Measurements from ENCODE around the gene TCERG1L.

The TCERG1L gene

GRCh38 chr10:131282961-131283360 is 28.6 kb downstream of the TCERG1L start:
- Histone ChIP-seq H3K9ac (ENCODE audit: low read length in 2 of 2) (no peak overlapping the region), H3K9me3 (ENCODE audit: control insufficient read depth in 2 of 2, low read length in 2 of 2) (peaks cover 0 to 3% of the 10 kb centered on the region in 2 donors), H3K36me3 (ENCODE audit: control insufficient read depth in 2 of 2, insufficient read depth in 2 of 2, low read length in 2 of 2) (no peaks in the 10 kb centered on the region), H3K4me1 (ENCODE audit: control insufficient read depth, insufficient read depth, low read length) (no peaks in the 10 kb centered on the region), H3K4me3 (ENCODE audit: low read length in 2 of 2) (no peak overlapping the region), H3K27me3 (ENCODE audit: control insufficient read depth in 1 of 2, insufficient read depth in 2 of 2, low read length in 2 of 2) (peaks cover 0 to 4% of the 10 kb centered on the region in 2 donors), H3K27ac (ENCODE audit: low read length) (no peak overlapping the region)

- Histone ChIP-seq H3K27ac (ENCODE audit: low read length) (no peak overlapping the region), H3K36me3 (ENCODE audit: control insufficient read depth in 2 of 2, insufficient read depth in 2 of 2, low read length in 2 of 2) (no peaks in the 10 kb centered on the region), H3K9ac (ENCODE audit: low read length in 2 of 2) (no peak overlapping the region), H3K27me3 (ENCODE audit: control insufficient read depth in 1 of 2, insufficient read depth in 2 of 2, low read length in 2 of 2) (peaks cover 0 to 4% of the 10 kb centered on the region in 2 donors), H3K4me3 (ENCODE audit: low read length in 2 of 2) (no peak overlapping the region), H3K9me3 (ENCODE audit: control insufficient read depth in 2 of 2, low read length in 2 of 2) (peaks cover 2 to 3% of the 10 kb centered on the region in 2 donors), H3K4me1 (ENCODE audit: control insufficient read depth, insufficient read depth, low read length) (no peaks in the 10 kb centered on the region)
Measured at GRCh38 chr10:131280101-131280500, 31.4 kb downstream of the TCERG1L start.

- Histone ChIP-seq H3K27ac (ENCODE audit: low read length) (no peak overlapping the region), H3K4me1 (ENCODE audit: control insufficient read depth, insufficient read depth, low read length) (no peaks in the 10 kb centered on the region), H3K27me3 (ENCODE audit: control insufficient read depth in 1 of 2, insufficient read depth in 2 of 2, low read length in 2 of 2) (peaks cover 0 to 4% of the 10 kb centered on the region in 2 donors), H3K4me3 (ENCODE audit: low read length in 2 of 2) (no peak overlapping the region), H3K9ac (ENCODE audit: low read length in 2 of 2) (no peak overlapping the region), H3K9me3 (ENCODE audit: control insufficient read depth in 2 of 2, low read length in 2 of 2) (peaks cover 2 to 3% of the 10 kb centered on the region in 2 donors), H3K36me3 (ENCODE audit: control insufficient read depth in 2 of 2, insufficient read depth in 2 of 2, low read length in 2 of 2) (no peaks in the 10 kb centered on the region)
Measured at GRCh38 chr10:131279516-131279915, 32.0 kb downstream of the TCERG1L start.

DNA sequence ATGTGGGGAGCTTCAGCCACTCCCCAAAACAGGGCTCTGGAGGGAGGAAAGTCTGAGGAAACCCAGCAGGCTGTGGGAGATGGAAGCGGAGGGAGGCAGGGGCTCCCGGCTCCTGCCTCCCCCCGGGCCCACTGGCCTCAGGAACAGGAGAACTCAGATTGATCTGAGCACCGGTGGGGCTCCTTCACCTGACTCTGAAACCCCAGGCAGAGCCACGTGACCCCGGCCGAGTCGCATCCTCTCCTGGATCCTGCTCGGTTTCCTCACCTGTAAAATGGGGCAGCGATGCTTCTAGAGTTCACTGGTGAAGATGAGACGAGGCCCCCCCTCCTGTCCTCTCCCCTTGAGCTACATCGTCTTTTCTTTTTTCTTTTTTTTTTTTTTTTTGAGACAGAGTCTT is 33.6 kb downstream of the TCERG1L start:
- H3K9me3 ChIP-seq (ENCODE audit: control insufficient read depth in 2 of 2, low read length in 2 of 2), result peaks cover 2 to 3% of the 10 kb centered on the region in 2 donors
- peaks cover 0 to 4% of the 10 kb centered on the region in 2 donors for H3K27me3 ChIP-seq (ENCODE audit: control insufficient read depth in 1 of 2, insufficient read depth in 2 of 2, low read length in 2 of 2)
- no peaks in the 10 kb centered on the region for H3K4me1 ChIP-seq (ENCODE audit: control insufficient read depth, insufficient read depth, low read length)
- no peak overlapping the region for H3K9ac ChIP-seq (ENCODE audit: low read length in 2 of 2)
- no peak overlapping the region for H3K27ac ChIP-seq (ENCODE audit: low read length)
- no peak overlapping the region for H3K4me3 ChIP-seq (ENCODE audit: low read length in 2 of 2)
- no peaks in the 10 kb centered on the region for H3K36me3 ChIP-seq (ENCODE audit: control insufficient read depth in 2 of 2, insufficient read depth in 2 of 2, low read length in 2 of 2)

DNA sequence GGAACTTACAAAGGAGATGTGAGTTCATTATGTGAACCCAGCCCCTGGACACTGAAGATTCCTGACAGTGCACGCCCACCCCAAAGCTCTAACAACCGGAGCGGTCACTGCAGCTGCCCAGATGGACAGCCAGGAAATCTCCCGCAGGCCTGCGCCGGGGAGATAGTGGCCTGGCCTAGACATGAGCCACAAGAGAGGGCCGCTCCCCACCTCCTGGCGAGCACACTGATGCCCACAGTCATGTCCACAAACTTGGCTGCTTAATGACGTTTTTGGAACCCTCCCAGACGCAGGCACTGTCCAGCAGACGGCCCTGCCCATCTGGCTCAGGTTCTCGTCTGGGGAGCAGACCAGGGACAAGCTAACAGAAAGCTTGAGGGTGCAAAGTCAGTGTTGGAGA is 34.2 kb downstream of the TCERG1L start:
- Histone ChIP-seq H3K27ac (ENCODE audit: low read length) (no peak overlapping the region), H3K4me1 (ENCODE audit: control insufficient read depth, insufficient read depth, low read length) (no peaks in the 10 kb centered on the region), H3K9me3 (ENCODE audit: control insufficient read depth in 2 of 2, low read length in 2 of 2) (peaks cover 2 to 3% of the 10 kb centered on the region in 2 donors), H3K36me3 (ENCODE audit: control insufficient read depth in 2 of 2, insufficient read depth in 2 of 2, low read length in 2 of 2) (no peaks in the 10 kb centered on the region), H3K9ac (ENCODE audit: low read length in 2 of 2) (no peak overlapping the region), H3K27me3 (ENCODE audit: control insufficient read depth in 1 of 2, insufficient read depth in 2 of 2, low read length in 2 of 2) (peaks cover 0 to 4% of the 10 kb centered on the region in 2 donors), H3K4me3 (ENCODE audit: low read length in 2 of 2) (no peak overlapping the region)

DNA sequence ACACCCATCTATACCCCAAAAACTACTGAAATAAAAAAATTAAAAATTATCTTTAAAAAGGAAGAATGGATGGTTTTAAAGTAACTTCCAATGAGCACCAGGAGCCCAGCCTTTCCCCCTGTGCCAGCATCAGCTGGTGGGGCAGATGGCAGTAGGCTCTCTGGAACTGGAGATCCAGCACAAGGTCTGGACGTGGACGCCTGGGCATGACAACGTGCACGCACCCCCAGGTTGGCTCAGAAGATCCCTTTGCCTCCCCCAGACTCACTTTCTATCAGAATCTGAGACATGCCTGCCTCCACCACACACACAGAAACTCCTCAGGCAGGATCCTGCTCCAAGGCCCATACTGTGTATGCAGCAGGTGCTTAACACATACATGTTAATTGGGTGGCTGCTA is 35.8 kb downstream of the TCERG1L start:
- Histone ChIP-seq H3K4me3 (ENCODE audit: low read length in 2 of 2) (no peak overlapping the region), H3K9ac (ENCODE audit: low read length in 2 of 2) (no peak overlapping the region), H3K4me1 (ENCODE audit: control insufficient read depth, insufficient read depth, low read length) (no peaks in the 10 kb centered on the region), H3K27me3 (ENCODE audit: control insufficient read depth in 1 of 2, insufficient read depth in 2 of 2, low read length in 2 of 2) (peaks cover 0 to 4% of the 10 kb centered on the region in 2 donors), H3K9me3 (ENCODE audit: control insufficient read depth in 2 of 2, low read length in 2 of 2) (peaks cover 2 to 3% of the 10 kb centered on the region in 2 donors), H3K27ac (ENCODE audit: low read length) (no peak overlapping the region), H3K36me3 (ENCODE audit: control insufficient read depth in 2 of 2, insufficient read depth in 2 of 2, low read length in 2 of 2) (no peaks in the 10 kb centered on the region)

- Histone ChIP-seq H3K4me1 (ENCODE audit: control insufficient read depth, insufficient read depth, low read length) (no peaks in the 10 kb centered on the region), H3K36me3 (ENCODE audit: control insufficient read depth in 2 of 2, insufficient read depth in 2 of 2, low read length in 2 of 2) (no peaks in the 10 kb centered on the region), H3K27ac (ENCODE audit: low read length) (no peak overlapping the region), H3K4me3 (ENCODE audit: low read length in 2 of 2) (no peak overlapping the region), H3K9ac (ENCODE audit: low read length in 2 of 2) (no peak overlapping the region), H3K27me3 (ENCODE audit: control insufficient read depth in 1 of 2, insufficient read depth in 2 of 2, low read length in 2 of 2) (peaks cover 0 to 6% of the 10 kb centered on the region in 2 donors), H3K9me3 (ENCODE audit: control insufficient read depth in 2 of 2, low read length in 2 of 2) (peaks cover 2% of the 10 kb centered on the region in 2 donors)
Measured at GRCh38 chr10:131274883-131275282, 36.6 kb downstream of the TCERG1L start.

DNA sequence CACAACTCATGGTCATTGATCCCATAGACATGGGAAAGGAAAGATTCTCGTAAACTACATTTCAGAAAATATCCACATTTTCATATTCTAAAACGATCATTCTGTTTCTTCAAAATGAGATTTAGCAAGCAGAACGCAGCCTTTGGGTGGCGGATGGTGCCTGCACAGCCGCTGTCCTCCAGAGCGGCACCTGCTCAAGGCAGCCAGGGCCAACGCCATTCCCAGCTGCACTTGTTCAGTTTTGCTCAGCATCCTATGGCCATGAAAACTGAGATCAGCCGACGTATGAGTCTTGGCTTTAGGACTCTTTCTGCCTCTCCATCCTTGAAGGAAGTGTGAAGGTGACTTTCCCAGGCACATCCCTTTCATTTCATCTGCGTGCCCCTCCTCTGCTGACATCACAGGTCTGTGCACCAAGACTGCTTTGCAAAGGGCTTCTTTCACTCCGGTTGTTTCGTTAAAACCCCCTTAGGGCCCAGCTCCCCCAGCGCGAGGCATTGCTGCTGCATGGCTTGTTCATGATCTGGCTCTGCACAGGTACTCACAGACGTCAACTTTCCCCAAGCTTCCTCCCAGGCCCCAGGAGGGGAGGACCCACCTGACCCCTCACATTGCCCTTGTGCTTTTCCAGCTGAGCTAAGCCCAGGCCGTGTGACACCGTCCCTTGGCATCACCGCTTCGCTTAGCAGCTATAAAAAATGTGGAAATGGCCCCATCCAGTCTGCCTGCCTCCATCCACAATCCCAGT is 37.2 kb downstream of the TCERG1L start:
- Histone ChIP-seq H3K9ac (ENCODE audit: low read length in 2 of 2) (no peak overlapping the region), H3K4me3 (ENCODE audit: low read length in 2 of 2) (no peak overlapping the region), H3K4me1 (ENCODE audit: control insufficient read depth, insufficient read depth, low read length) (no peaks in the 10 kb centered on the region), H3K9me3 (ENCODE audit: control insufficient read depth in 2 of 2, low read length in 2 of 2) (peaks cover 0 to 2% of the 10 kb centered on the region in 2 donors), H3K36me3 (ENCODE audit: control insufficient read depth in 2 of 2, insufficient read depth in 2 of 2, low read length in 2 of 2) (no peaks in the 10 kb centered on the region), H3K27ac (ENCODE audit: low read length) (no peak overlapping the region), H3K27me3 (ENCODE audit: control insufficient read depth in 1 of 2, insufficient read depth in 2 of 2, low read length in 2 of 2) (peaks cover 0 to 10% of the 10 kb centered on the region in 2 donors)

GRCh38 chr10:131273476-131273875 is 38.0 kb downstream of the TCERG1L start:
- Histone ChIP-seq H3K4me1 (ENCODE audit: control insufficient read depth, insufficient read depth, low read length) (no peaks in the 10 kb centered on the region), H3K27ac (ENCODE audit: low read length) (no peak overlapping the region), H3K27me3 (ENCODE audit: control insufficient read depth in 1 of 2, insufficient read depth in 2 of 2, low read length in 2 of 2) (peaks cover 0 to 7% of the 10 kb centered on the region in 2 donors), H3K9ac (ENCODE audit: low read length in 2 of 2) (no peak overlapping the region), H3K9me3 (ENCODE audit: control insufficient read depth in 2 of 2, low read length in 2 of 2) (peaks cover 0 to 6% of the 10 kb centered on the region in 2 donors), H3K36me3 (ENCODE audit: control insufficient read depth in 2 of 2, insufficient read depth in 2 of 2, low read length in 2 of 2) (no peaks in the 10 kb centered on the region), H3K4me3 (ENCODE audit: low read length in 2 of 2) (no peak overlapping the region)

DNA sequence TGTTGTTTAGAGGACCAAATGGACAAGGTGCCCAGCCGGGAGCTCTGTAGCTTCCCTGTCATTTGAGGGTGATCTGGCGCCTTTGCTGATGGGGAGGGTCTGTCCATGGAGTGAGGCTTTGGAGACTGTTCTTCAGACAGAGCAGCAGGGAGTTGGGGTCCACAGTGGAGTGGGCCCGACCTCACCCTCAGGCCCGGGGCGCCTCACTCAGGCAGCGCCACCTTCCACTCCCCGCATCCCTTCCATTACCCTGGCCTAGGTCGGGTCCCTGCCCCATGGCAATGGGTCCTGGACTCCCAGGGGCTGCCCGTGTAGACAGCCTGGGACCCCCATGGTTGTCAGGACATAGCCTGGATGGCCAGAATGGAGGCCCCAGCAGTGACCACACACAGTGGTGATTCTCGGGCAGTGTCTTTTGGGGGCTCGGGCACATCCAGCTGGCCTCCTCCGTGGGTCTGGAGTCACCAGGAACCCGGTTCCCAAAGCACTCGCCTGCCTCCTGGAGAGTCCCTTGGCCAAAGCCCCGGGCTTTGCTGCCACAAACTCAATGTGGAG is 38.5 kb downstream of the TCERG1L start:
- Histone ChIP-seq H3K4me1 (ENCODE audit: control insufficient read depth, insufficient read depth, low read length) (no peaks in the 10 kb centered on the region), H3K36me3 (ENCODE audit: control insufficient read depth in 2 of 2, insufficient read depth in 2 of 2, low read length in 2 of 2) (no peaks in the 10 kb centered on the region), H3K4me3 (ENCODE audit: low read length in 2 of 2) (no peak overlapping the region), H3K9ac (ENCODE audit: low read length in 2 of 2) (no peak overlapping the region), H3K27me3 (ENCODE audit: control insufficient read depth in 1 of 2, insufficient read depth in 2 of 2, low read length in 2 of 2) (peaks cover 0 to 7% of the 10 kb centered on the region in 2 donors), H3K27ac (ENCODE audit: low read length) (no peak overlapping the region), H3K9me3 (ENCODE audit: control insufficient read depth in 2 of 2, low read length in 2 of 2) (peaks cover 0 to 7% of the 10 kb centered on the region in 2 donors)

DNA sequence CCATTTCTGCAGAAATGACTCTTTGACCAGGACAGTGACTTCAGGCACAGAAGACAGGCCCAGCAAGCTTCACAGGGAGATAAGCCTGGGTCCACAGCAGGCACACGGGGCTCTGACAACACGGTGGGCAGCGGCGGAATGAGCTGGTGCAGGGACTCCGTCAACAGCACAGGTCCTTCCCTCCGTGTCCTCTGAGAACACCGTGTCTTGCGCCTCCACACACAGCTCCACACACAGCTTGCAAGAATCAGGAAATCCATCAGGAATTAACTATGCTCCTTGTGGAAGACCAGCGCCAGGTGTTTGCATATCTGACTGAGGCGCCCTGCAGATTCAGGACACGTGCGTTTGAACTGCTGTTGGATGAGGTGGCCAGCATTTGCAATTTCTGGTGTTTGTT is 39.6 kb downstream of the TCERG1L start:
- Histone ChIP-seq H3K27ac (ENCODE audit: low read length) (no peak overlapping the region), H3K9me3 (ENCODE audit: control insufficient read depth in 2 of 2, low read length in 2 of 2) (peaks cover 0 to 7% of the 10 kb centered on the region in 2 donors), H3K4me1 (ENCODE audit: control insufficient read depth, insufficient read depth, low read length) (no peaks in the 10 kb centered on the region), H3K4me3 (ENCODE audit: low read length in 2 of 2) (no peak overlapping the region), H3K36me3 (ENCODE audit: control insufficient read depth in 2 of 2, insufficient read depth in 2 of 2, low read length in 2 of 2) (no peaks in the 10 kb centered on the region), H3K27me3 (ENCODE audit: control insufficient read depth in 1 of 2, insufficient read depth in 2 of 2, low read length in 2 of 2) (peaks cover 0 to 7% of the 10 kb centered on the region in 2 donors), H3K9ac (ENCODE audit: low read length in 2 of 2) (no peak overlapping the region)

Data from stomach smooth muscle (tissue), 2 donors.